Pons (tissue), 1 donor: Measurements from ENCODE around the gene BBX.
A peak's percentile ranks its signal among the peaks of the same experiment; 100 is the strongest.

Experiments
- DNase-seq: peaks from one replicate; pipeline ENCODE4 v3.0.0-alpha.2; 2016; ENCODE audit warnings: low spot score

The BBX gene

GRCh38 chr3:107845380-107846278 lies 322.9 kb downstream of the BBX start:
- DNase-seq: no peak

- DNase-seq: peak; percentile 74
Measured at GRCh38 chr3:107846279-107846852, 323.6 kb downstream of the BBX start.

GRCh38 chr3:107847791-107848190 lies 325.0 kb downstream of the BBX start:
- DNase-seq: no peak

- DNase-seq: no peak
Measured at GRCh38 chr3:107848351-107848915, 325.7 kb downstream of the BBX start.

GRCh38 chr3:107850681-107851080 lies 327.9 kb downstream of the BBX start:
- DNase-seq: no peak

- DNase-seq: no peak
Measured at GRCh38 chr3:107853821-107854220, 331.1 kb downstream of the BBX start.

- no peak for DNase-seq
Measured at GRCh38 chr3:107854733-107855132, 332.0 kb downstream of the BBX start.

- DNase-seq: no peak
Measured at GRCh38 chr3:107855710-107856109, 332.9 kb downstream of the BBX start.

GRCh38 chr3:107857854-107858253 lies 335.1 kb downstream of the BBX start:
- DNase-seq: no peak

GRCh38 chr3:107858876-107859275 lies 336.1 kb downstream of the BBX start:
- DNase-seq: no peak
